H9 (cell line): ENCODE data around the gene ETV6. TPM values are rescaled to one million over a fixed set of nuclear protein-coding genes. Genes with fewer than 3 reads are reported as not detected.

ENCODE experiments used
- DNase-seq: peaks from one replicate; pipeline ENCODE4 v3.0.0-alpha.2; 2017
- H2AFZ ChIP-seq: one replicate; pipeline ENCODE4 v1.6.1; 2013; ENCODE audit warnings: mild to moderate bottlenecking, low read length, control low read depth, moderate library complexity
- H2AK5ac ChIP-seq: 2 replicates; pipeline ENCODE4 v1.6.1; 2013; ENCODE audit warnings: low read length, control low read depth, mixed read lengths; ENCODE audit not compliant: insufficient read length
- H2BK120ac ChIP-seq: one replicate; pipeline ENCODE4 v1.6.1; 2013; ENCODE audit warnings: low read depth, mild to moderate bottlenecking, low read length, control low read depth, inconsistent platforms; ENCODE audit not compliant: poor library complexity, severe bottlenecking
- H2BK12ac ChIP-seq: 2 replicates; pipeline ENCODE4 v1.6.1; 2013; ENCODE audit warnings: low read length, control low read depth, mixed read lengths, low read depth; ENCODE audit not compliant: insufficient read length
- H2BK15ac ChIP-seq: 2 replicates; pipeline ENCODE4 v1.6.1; 2013; ENCODE audit warnings: low read depth, low read length, control low read depth
- H2BK20ac ChIP-seq: one replicate; pipeline ENCODE4 v1.6.1; 2013; ENCODE audit warnings: low read depth, mild to moderate bottlenecking, low read length, control low read depth, inconsistent platforms; ENCODE audit not compliant: poor library complexity, severe bottlenecking
- H2BK5ac ChIP-seq: 2 replicates; pipeline ENCODE4 v1.6.1; 2013; ENCODE audit warnings: low read length, control low read depth, mixed read lengths; ENCODE audit not compliant: insufficient read length
- H3K14ac ChIP-seq: 2 replicates; pipeline ENCODE4 v1.6.1; 2013; ENCODE audit warnings: low read length, control low read depth; ENCODE audit not compliant: insufficient read depth
- H3K18ac ChIP-seq: 2 replicates; pipeline ENCODE4 v1.6.1; 2013; ENCODE audit warnings: low read depth, mild to moderate bottlenecking, mixed read lengths, low read length, control low read depth; ENCODE audit not compliant: insufficient read length
- H3K23ac ChIP-seq: 2 replicates; pipeline ENCODE4 v1.6.1; 2013; ENCODE audit warnings: low read length, control low read depth, mixed read lengths, low read depth; ENCODE audit not compliant: insufficient read length
- H3K23me2 ChIP-seq: 2 replicates; pipeline ENCODE4 v1.6.1; 2013; ENCODE audit warnings: low read depth, mild to moderate bottlenecking, mixed read lengths, low read length, control low read depth; ENCODE audit not compliant: insufficient read length, poor library complexity, severe bottlenecking
- H3K27ac ChIP-seq: 2 replicates; pipeline ENCODE4 v1.5.1; 2013; ENCODE audit warnings: low read length, control low read depth, mixed read lengths, low read depth; ENCODE audit not compliant: insufficient read length
- H3K27me3 ChIP-seq: 2 replicates; pipeline ENCODE4 v1.6.1; 2013; ENCODE audit warnings: low read length, control low read depth, inconsistent platforms; ENCODE audit not compliant: insufficient read depth
- H3K4ac ChIP-seq: 2 replicates; pipeline ENCODE4 v1.6.1; 2013; ENCODE audit warnings: low read depth, mild to moderate bottlenecking, control low read depth, inconsistent platforms, low read length, moderate library complexity
- H3K4me1 ChIP-seq: 2 replicates; pipeline ENCODE4 v1.6.1; 2013; ENCODE audit warnings: low read length, control low read depth, inconsistent platforms; ENCODE audit not compliant: insufficient read depth
- H3K4me2 ChIP-seq: 2 replicates; pipeline ENCODE4 v1.6.1; 2013; ENCODE audit warnings: low read length, control low read depth, mixed read lengths; ENCODE audit not compliant: insufficient read length, insufficient read depth
- H3K56ac ChIP-seq: 2 replicates; pipeline ENCODE4 v1.6.1; 2013; ENCODE audit warnings: low read depth, mild to moderate bottlenecking, mixed read lengths, low read length, control low read depth; ENCODE audit not compliant: insufficient read length
- H3K79me1 ChIP-seq: 2 replicates; pipeline ENCODE4 v1.6.1; 2013; ENCODE audit warnings: low read depth, mild to moderate bottlenecking, moderate library complexity, low read length, control low read depth, inconsistent platforms; ENCODE audit not compliant: insufficient read depth, poor library complexity, severe bottlenecking
- H3K79me2 ChIP-seq: 2 replicates; pipeline ENCODE4 v1.6.1; 2013; ENCODE audit warnings: low read length, control low read depth, inconsistent platforms; ENCODE audit not compliant: insufficient read depth
- H3K9ac ChIP-seq: 2 replicates; pipeline ENCODE4 v1.6.1; 2013; ENCODE audit warnings: low read length, control low read depth, mixed read lengths; ENCODE audit not compliant: insufficient read length; ENCODE audit errors: extremely low read depth
- H3K9me3 ChIP-seq: one replicate; pipeline ENCODE4 v1.6.1; 2013; ENCODE audit warnings: low read depth, low read length, inconsistent platforms; ENCODE audit not compliant: control insufficient read depth
- H3T11ph ChIP-seq: one replicate; pipeline ENCODE4 v1.6.1; 2013; ENCODE audit warnings: mild to moderate bottlenecking, low read length, control low read depth, inconsistent platforms
- H4K20me1 ChIP-seq: one replicate; pipeline ENCODE4 v1.6.1; 2013; ENCODE audit not compliant: control insufficient read depth, insufficient read length, insufficient read depth
- H4K5ac ChIP-seq: 2 replicates; pipeline ENCODE4 v1.6.1; 2013; ENCODE audit warnings: low read depth, mild to moderate bottlenecking, mixed read lengths, low read length, control low read depth; ENCODE audit not compliant: insufficient read length
- H4K8ac ChIP-seq: replicated peaks from 2 replicates; pipeline ENCODE4 v1.6.1; 2013; ENCODE audit warnings: low read length, control low read depth, mixed read lengths, low read depth; ENCODE audit not compliant: insufficient read length
- H4K91ac ChIP-seq: 2 replicates; pipeline ENCODE4 v1.6.1; 2013; ENCODE audit warnings: low read depth, mild to moderate bottlenecking, moderate library complexity, mixed read lengths, low read length, control low read depth; ENCODE audit not compliant: insufficient read length
- H3K27ac Mint-ChIP-seq, 3 experiments: 2 replicates in 2 of 3; 3 replicates in 1 of 3; pipeline ENCODE4 v1.8.0; 2020 to 2021; ENCODE audit warnings: mixed read lengths in 3 of 3, mild to moderate bottlenecking in 1 of 3, moderate library complexity in 1 of 3
- H3K27me3 Mint-ChIP-seq: 2 replicates; pipeline ENCODE4 v1.8.0; 2021; ENCODE audit warnings: low read depth, mild to moderate bottlenecking, moderate library complexity, mixed read lengths
- H3K36me3 Mint-ChIP-seq, 3 experiments: 2 replicates in 2 of 3; 3 replicates in 1 of 3; pipeline ENCODE4 v1.8.0; 2020 to 2021; ENCODE audit warnings: low read depth in 3 of 3, mixed read lengths in 3 of 3; ENCODE audit not compliant: insufficient read depth in 1 of 3
- H3K4me1 Mint-ChIP-seq, 2 experiments: 2 replicates each; pipeline ENCODE4 v1.8.0; 2020; ENCODE audit warnings: mixed read lengths in 2 of 2
- H3K4me3 Mint-ChIP-seq, 2 experiments: 2 replicates in 1 of 2; 3 replicates in 1 of 2; pipeline ENCODE4 v1.8.0; 2020 to 2021; ENCODE audit warnings: mild to moderate bottlenecking in 2 of 2, mixed read lengths in 2 of 2, moderate library complexity in 1 of 2
- H3K9me3 Mint-ChIP-seq, 2 experiments: 2 replicates in 1 of 2; 3 replicates in 1 of 2; pipeline ENCODE4 v1.8.0; 2020; ENCODE audit warnings: mild to moderate bottlenecking in 2 of 2, mixed read lengths in 2 of 2, moderate library complexity in 1 of 2
- CTCF ChIP-seq: fragments of 200-600 bp; sonication (generic); conservative IDR thresholded peaks from 3 replicates; pipeline ENCODE4 v1.8.0; 2021; ENCODE audit warnings: antibody characterized with exemption, mild to moderate bottlenecking
- WGBS: extraction: QIAGEN DNeasy Blood & Tissue Kit; methylation state at CpG from one replicate; pipeline ENCODE4 v1.1.7; 2013; ENCODE audit warnings: missing lambda C conversion rate, low lambda C conversion rate, mixed read lengths; ENCODE audit not compliant: insufficient read length; ENCODE audit errors: extremely low coverage; 5-methylcytosine and 5-hydroxymethylcytosine counted together
- total RNA-seq: library from RNA; stranded (reverse); gene quantifications from 2 replicates; pipeline ENCODE4 v1.2.1, GENCODE V29; 2021

Gene ETV6
- total RNA-seq, 1 experiment from 2014 or later: 28.7 TPM

- H3K9me3 ChIP-seq: no peaks in the 10 kb centered on the region
- H3K79me1 ChIP-seq: peaks cover 3% of the 10 kb centered on the region
- H4K91ac ChIP-seq: no peak overlapping the region
- no peak overlapping the region for H4K8ac ChIP-seq
- H2BK5ac ChIP-seq: no peak overlapping the region
- no peak overlapping the region for H3K4me2 ChIP-seq
- H3K18ac ChIP-seq: no peak overlapping the region
- H2AK5ac ChIP-seq: no peak overlapping the region
- H3K4ac ChIP-seq: no peak overlapping the region
- Mint-ChIP-seq H3K9me3 (peaks cover 0 to 5% of the 10 kb centered on the region in 2 experiments; a peak in 2 of 5 replicates), H3K4me1 (peaks cover 16 to 19% of the 10 kb centered on the region in 2 experiments), H3K27me3 (no peaks in the 10 kb centered on the region), H3K4me3 (no peak overlapping the region), H3K27ac (no peak overlapping the region; a peak in 1 of 7 replicates), H3K36me3 (peaks cover 2 to 6% (median 2%) of the 10 kb centered on the region in 3 experiments; a peak in 5 of 7 replicates)
- no peaks in the 10 kb centered on the region for H3K23me2 ChIP-seq
- no peak overlapping the region for H2AFZ ChIP-seq
- no peak overlapping the region for H3K9ac ChIP-seq
- no peaks in the 10 kb centered on the region for H3K27me3 ChIP-seq
- no CpG with 5 or more reads among the region's 3 CpGs for WGBS
- no peak overlapping the region for H2BK120ac ChIP-seq
- no peak overlapping the region for H3T11ph ChIP-seq
- no peak for DNase-seq
- no peak overlapping the region for H2BK20ac ChIP-seq
- H4K20me1 ChIP-seq: no peaks in the 10 kb centered on the region
- no peak overlapping the region for H2BK15ac ChIP-seq
- no peak overlapping the region for H3K23ac ChIP-seq
- no peak overlapping the region for H3K14ac ChIP-seq
- H3K79me2 ChIP-seq: no peaks in the 10 kb centered on the region; the same call in 1 of the 2 replicates
- no peak overlapping the region for H2BK12ac ChIP-seq
- no peak overlapping the region for H3K56ac ChIP-seq
- H3K27ac ChIP-seq: no peak overlapping the region
- no peak overlapping the region for H4K5ac ChIP-seq
- peaks cover 7% of the 10 kb centered on the region; the same call in 1 of the 2 replicates for H3K4me1 ChIP-seq
- no peak for TF ChIP-seq CTCF
These were observed 29.3 kb downstream of the ETV6 start for GRCh38 chr12:11678781-11679180.
